GM12878 (cell line): ENCODE results near the gene CDH8. TPM values are rescaled to one million over a fixed set of nuclear protein-coding genes. Genes with fewer than 3 reads are reported as not detected.

Source experiments
- ATAC-seq: fragments of 200-7000 bp; cut with Tn5 transposase; 3 replicates; pipeline ENCODE4 v1.9.1; 2020; ENCODE audit warnings: mild to moderate bottlenecking, moderate library complexity
- BruUV-seq: library from RNA; stranded (reverse); fragments of 400-500 nt; replicated peaks from 2 replicates; lab custom pipeline; 2021; lab: Mats Ljungman, UMichigan
- CTCF ChIA-PET: fragments of 300-600 bp; sonication (Branson Sonifier 250); formaldehyde crosslinking; extraction: SDS; loops from one replicate; lab custom pipeline; 2021; ENCODE audit warnings: inconsistent platforms; lab: Yijun Ruan, JAX
- POLR2A ChIA-PET: fragments of 350-600 bp; formaldehyde crosslinking; extraction: SDS; loops from one replicate; lab custom pipeline; 2021; ENCODE audit warnings: inconsistent platforms; lab: Charles Lee
- RAD21 ChIA-PET: fragments of 300-600 bp; sonication (Branson Sonifier 250); formaldehyde crosslinking; loops from one replicate; lab custom pipeline; 2023; ENCODE audit warnings: antibody characterized with exemption; ENCODE audit not compliant: unreplicated experiment; lab: Charles Lee
- SMC1A ChIA-PET: fragments of 300-600 bp; sonication (Branson Sonifier 250); formaldehyde crosslinking; loops from one replicate; lab custom pipeline; 2023; ENCODE audit not compliant: unreplicated experiment, uncharacterized antibody; lab: Charles Lee
- DNase-seq: peaks from one replicate; pipeline ENCODE4 v3.0.0-alpha.2; 2011; ENCODE audit warnings: low read depth, low spot score
- FAIRE-seq: peaks from 3 replicates; lab custom pipeline; 2011; peaks lifted over from hg19 to GRCh38; lab: Jason Lieb, UNC
- H2AFZ ChIP-seq: 2 replicates; pipeline ENCODE4 v1.6.0; 2011; ENCODE audit warnings: low read depth, low read length, control low read depth; ENCODE audit not compliant: control insufficient read depth
- H3K27ac ChIP-seq: 2 replicates; pipeline ENCODE4 v1.5.1; 2011; ENCODE audit warnings: control low read depth; ENCODE audit not compliant: control insufficient read depth, insufficient read depth
- H3K27me3 ChIP-seq, 2 experiments: replicated peaks in 1 of 2; 2 replicates each; pipeline versions ENCODE4 v1.6.0 to v1.6.1; 2011; ENCODE audit warnings: low read length in 1 of 2; ENCODE audit not compliant: control insufficient read depth in 2 of 2, insufficient read depth in 2 of 2
- H3K36me3 ChIP-seq, 2 experiments: 2 replicates each; pipeline ENCODE4 v1.5.1; 2011; ENCODE audit warnings: low read length in 1 of 2; ENCODE audit not compliant: control insufficient read depth in 2 of 2, insufficient read depth in 2 of 2
- H3K4me1 ChIP-seq: 2 replicates; pipeline ENCODE4 v1.6.1; 2011; ENCODE audit warnings: mild to moderate bottlenecking, low read length, moderate library complexity, mixed read lengths; ENCODE audit not compliant: control insufficient read depth, insufficient read depth
- H3K4me2 ChIP-seq: 2 replicates; pipeline ENCODE4 v1.6.0; 2011; ENCODE audit warnings: control low read depth; ENCODE audit not compliant: control insufficient read depth, insufficient read depth
- H3K4me3 ChIP-seq: fragments of 200-600 bp; sonication (generic); 2 replicates; pipeline ENCODE4 v1.5.1; 2016
- H3K79me2 ChIP-seq: 2 replicates; pipeline ENCODE4 v1.6.0; 2011; ENCODE audit warnings: low read length; ENCODE audit not compliant: control insufficient read depth, insufficient read depth
- H3K9ac ChIP-seq: 2 replicates; pipeline ENCODE4 v1.8.0; 2011; ENCODE audit warnings: low read length, control low read depth, mixed read lengths; ENCODE audit not compliant: control insufficient read depth, insufficient read depth
- H3K9me3 ChIP-seq: replicated peaks from 3 replicates; pipeline ENCODE4 v1.5.1; 2011; ENCODE audit warnings: mild to moderate bottlenecking, low read length; ENCODE audit not compliant: control insufficient read depth, insufficient read depth
- H4K20me1 ChIP-seq: 2 replicates; pipeline ENCODE4 v1.6.0; 2011; ENCODE audit not compliant: control insufficient read depth, insufficient read depth
- BHLHE40 ChIP-seq, 2 experiments: fragments of 450-650 bp in 1 of 2; IDR thresholded peaks; 2 replicates each; pipeline ENCODE4 v1.6.1; 2011 to 2017; ENCODE audit warnings: low read depth in 2 of 2, borderline replicate concordance in 1 of 2, improper control_type of control experiment in 1 of 2, low read length in 1 of 2, mild to moderate bottlenecking in 1 of 2
- CREM ChIP-seq: IDR thresholded peaks from 2 replicates; pipeline ENCODE4 v1.6.1; 2014; ENCODE audit warnings: antibody characterized with exemption, low read depth
- ETV6 ChIP-seq, 2 experiments: fragments of 450-650 bp in 1 of 2; IDR thresholded peaks in 1 of 2; conservative IDR thresholded peaks in 1 of 2; 2 replicates each; pipeline ENCODE4 v1.6.1; 2014; ENCODE audit warnings: antibody characterized with exemption in 1 of 2, borderline replicate concordance in 1 of 2, low read depth in 1 of 2, mild to moderate bottlenecking in 1 of 2, moderate library complexity in 1 of 2
- FOXK2 ChIP-seq: fragments of 450-650 bp; IDR thresholded peaks from 2 replicates; pipeline ENCODE4 v1.6.1; 2017; ENCODE audit warnings: mild to moderate bottlenecking, moderate library complexity
- IRF5 ChIP-seq: fragments of 450-650 bp; IDR thresholded peaks from 2 replicates; pipeline ENCODE4 v1.6.1; 2017; ENCODE audit warnings: borderline replicate concordance
- NFIC ChIP-seq: IDR thresholded peaks from 2 replicates; pipeline ENCODE4 v1.6.1; 2012; ENCODE audit warnings: low read depth, mild to moderate bottlenecking, inconsistent platforms, low read length, moderate library complexity
- POLR2AphosphoS5 ChIP-seq: IDR thresholded peaks from 2 replicates; pipeline ENCODE4 v1.6.1; 2011; ENCODE audit warnings: mild to moderate bottlenecking, low read length, inconsistent platforms
- POU2F2 ChIP-seq: IDR thresholded peaks from 3 replicates; pipeline ENCODE4 v1.6.1; 2011; ENCODE audit warnings: low read depth, mild to moderate bottlenecking, low read length, borderline replicate concordance
- RELA ChIP-seq: fragments of 450-650 bp; IDR thresholded peaks from 2 replicates; pipeline ENCODE4 v1.8.0; 2014; ENCODE audit warnings: borderline replicate concordance; ENCODE audit not compliant: partially characterized antibody
- SMARCA5 ChIP-seq: fragments of 450-650 bp; IDR thresholded peaks from 2 replicates; pipeline ENCODE4 v1.6.1; 2017; ENCODE audit warnings: mild to moderate bottlenecking
- SMC3 ChIP-seq: IDR thresholded peaks from 2 replicates; pipeline ENCODE4 v1.6.1; 2011; ENCODE audit warnings: low read length, improper control_type of control experiment, borderline replicate concordance
- TAF1 ChIP-seq: IDR thresholded peaks from 2 replicates; pipeline ENCODE4 v1.6.1; 2011; ENCODE audit warnings: mild to moderate bottlenecking, low read depth, low read length, borderline replicate concordance
- TARDBP ChIP-seq: IDR thresholded peaks from 2 replicates; pipeline ENCODE4 v1.6.1; 2016; ENCODE audit warnings: borderline replicate concordance
- ZNF217 ChIP-seq: fragments of 450-650 bp; IDR thresholded peaks from 2 replicates; pipeline ENCODE4 v1.6.1; 2017; ENCODE audit warnings: antibody characterized with exemption, mild to moderate bottlenecking
- ZZZ3 ChIP-seq: IDR thresholded peaks from 2 replicates; pipeline ENCODE4 v1.6.1; 2011; ENCODE audit warnings: low read depth; ENCODE audit not compliant: control insufficient read depth, insufficient read length
- WGBS: methylation state at CpG from one replicate; pipeline ENCODE4 v1.1.6; 2016; ENCODE audit warnings: low lambda C conversion rate; ENCODE audit not compliant: insufficient replicate concordance, insufficient coverage; ENCODE audit errors: missing lambda C conversion rate; 5-methylcytosine and 5-hydroxymethylcytosine counted together
- in situ Hi-C: fragments of 300-500 bp; cut with MboI; formaldehyde crosslinking; loops from 9 replicates; pipeline ENCODE4 v1.14.3; 2018; ENCODE audit warnings: mixed read lengths
- intact Hi-C: fragments of 100-400 bp; cut with micrococcal nuclease; formaldehyde crosslinking; loops from one replicate; pipeline ENCODE4 v1.14.2; 2022; ENCODE audit not compliant: unreplicated experiment
- polyA plus RNA-seq, 11 experiments: library from polyadenylated mRNA; depleted of rRNA in 4 of 11; unstranded in 6 of 11; stranded (reverse) in 5 of 11; fragments of >200 nt; fragmentation: Nextera tagmentation in 4 of 11; fragmentation: Illumina TruSeq in 1 of 11; extraction: Ambion mirVana in 4 of 11; extraction: Trizol in 1 of 11; gene quantifications; 1 replicate in 1 of 11; 2 replicates in 10 of 11; pipeline versions ENCODE4 v1.2.1 to v1.2.3, GENCODE V29; 2011 to 2016; ENCODE audit warnings: inconsistent platforms in 2 of 11, missing spikeins in 2 of 11, low read depth in 1 of 11
- total RNA-seq, 4 experiments: library from RNA; depleted of rRNA in 3 of 4; stranded (reverse); fragments of >200 nt in 3 of 4; fragmentation: Illumina TruSeq in 1 of 4; extraction: Trizol in 1 of 4; gene quantifications; 2 replicates each; pipeline versions ENCODE4 v1.2.1 to v1.2.3, GENCODE V29; 2013 to 2021
- TF ChIP-seq, protein P1 (sequence below): IDR thresholded peaks from 2 replicates; pipeline ENCODE4 v1.6.1; 2012; ENCODE audit warnings: low read depth, low read length, improper control_type of control experiment
- TF ChIP-seq, protein P2 (sequence below): IDR thresholded peaks from 2 replicates; pipeline ENCODE4 v1.6.1; 2011; ENCODE audit warnings: borderline replicate concordance, low read depth, mild to moderate bottlenecking, moderate library complexity, mixed read lengths, low read length; ENCODE audit not compliant: insufficient read depth; ENCODE audit errors: extremely low read length

CDH8 gene
- total and polyA plus RNA-seq, 10 of the 15 experiments (the other 5 are each of a cell fraction or from before 2014, with no cell fraction given): 0.13 to 0.68 (median 0.25) TPM; not detected in 3

GRCh38 chr16:61834082-61834481 lies 202.2 kb downstream of the CDH8 start:
- Histone ChIP-seq H3K9me3 (no peaks in the 10 kb centered on the region), H3K27me3 (no peaks in the 10 kb centered on the region), H3K27ac (no peak overlapping the region), H3K36me3 (no peaks in the 10 kb centered on the region), H3K9ac (no peak overlapping the region), H3K4me2 (no peak overlapping the region), H2AFZ (no peak overlapping the region), H3K4me3 (no peak overlapping the region), H4K20me1 (no peaks in the 10 kb centered on the region), H3K79me2 (no peaks in the 10 kb centered on the region), H3K4me1 (no peaks in the 10 kb centered on the region)
- intact Hi-C loops: no loop called here
- ATAC-seq: no peak
- in situ Hi-C loops: no loop called here
- no peak for DNase-seq
- no peak for TF ChIP-seq IRF5
- TF ChIP-seq POU2F2: no peak
- TF ChIP-seq RELA: no peak
- TF ChIP-seq ZNF217: no peak
- no peak for TF ChIP-seq ETV6 (conservative IDR thresholded peaks at IDR 0.05 in 1 of 2, IDR thresholded peaks at IDR 0.05 in 1 of 2; ENCODE audit: borderline replicate concordance in 1 of 2, low read depth in 1 of 2)
- TF ChIP-seq BHLHE40 (IDR thresholded peaks at IDR 0.05; ENCODE audit: borderline replicate concordance in 1 of 2, low read depth in 2 of 2, low read length in 1 of 2): no peak
- TF ChIP-seq SMARCA5: no peak
- TF ChIP-seq TARDBP: no peak
- TF ChIP-seq SMC3: no peak
- TF ChIP-seq ZZZ3: no peak
- TF ChIP-seq TAF1: no peak
- no peak for TF ChIP-seq FOXK2
- TF ChIP-seq, protein P1, sequence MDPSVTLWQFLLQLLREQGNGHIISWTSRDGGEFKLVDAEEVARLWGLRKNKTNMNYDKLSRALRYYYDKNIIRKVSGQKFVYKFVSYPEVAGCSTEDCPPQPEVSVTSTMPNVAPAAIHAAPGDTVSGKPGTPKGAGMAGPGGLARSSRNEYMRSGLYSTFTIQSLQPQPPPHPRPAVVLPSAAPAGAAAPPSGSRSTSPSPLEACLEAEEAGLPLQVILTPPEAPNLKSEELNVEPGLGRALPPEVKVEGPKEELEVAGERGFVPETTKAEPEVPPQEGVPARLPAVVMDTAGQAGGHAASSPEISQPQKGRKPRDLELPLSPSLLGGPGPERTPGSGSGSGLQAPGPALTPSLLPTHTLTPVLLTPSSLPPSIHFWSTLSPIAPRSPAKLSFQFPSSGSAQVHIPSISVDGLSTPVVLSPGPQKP: no peak
- TF ChIP-seq CREM: no peak
- TF ChIP-seq POLR2AphosphoS5: no peak
- TF ChIP-seq, protein P2, sequence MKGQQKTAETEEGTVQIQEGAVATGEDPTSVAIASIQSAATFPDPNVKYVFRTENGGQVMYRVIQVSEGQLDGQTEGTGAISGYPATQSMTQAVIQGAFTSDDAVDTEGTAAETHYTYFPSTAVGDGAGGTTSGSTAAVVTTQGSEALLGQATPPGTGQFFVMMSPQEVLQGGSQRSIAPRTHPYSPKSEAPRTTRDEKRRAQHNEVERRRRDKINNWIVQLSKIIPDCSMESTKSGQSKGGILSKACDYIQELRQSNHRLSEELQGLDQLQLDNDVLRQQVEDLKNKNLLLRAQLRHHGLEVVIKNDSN: no peak
- TF ChIP-seq NFIC: no peak
- no TSS peak for BruUV-seq
- POLR2A ChIA-PET: no interaction called here
- RAD21 ChIA-PET: no interaction called here
- no peak for FAIRE-seq
- SMC1A ChIA-PET: no interaction called here
- CTCF ChIA-PET: no interaction called here
- 0% methylated on average over 2 of the region's 2 CpGs for WGBS
